CD8-positive, alpha-beta memory T cell (primary cell): ENCODE results near the gene STK4. TPM values are rescaled to one million over a fixed set of nuclear protein-coding genes. Genes with fewer than 3 reads are reported as not detected.
A peak's percentile ranks its signal among the peaks of the same experiment; 100 is the strongest.

Experiments
- CTCF ChIA-PET: fragments of 350-600 bp; sonication (Branson Sonifier 250); formaldehyde crosslinking; loops from one replicate; lab custom pipeline; 2021; ENCODE audit warnings: antibody characterized with exemption; lab: Charles Lee
- POLR2A ChIA-PET: fragments of 350-600 bp; sonication (Branson Sonifier 250); formaldehyde crosslinking; loops from one replicate; lab custom pipeline; 2021; ENCODE audit warnings: antibody characterized with exemption; lab: Charles Lee
- DNase-seq, 5 donors: peaks; one replicate each; pipeline versions ENCODE4 v3.0.0 to v3.0.0-alpha.2; 2020 to 2022; ENCODE audit warnings: mixed read lengths in 1 of 5
- H3K27ac ChIP-seq: one replicate; pipeline ENCODE4 v1.7.0; 2013; ENCODE audit warnings: low read depth, mild to moderate bottlenecking, low read length, moderate library complexity
- H3K27me3 ChIP-seq: 2 replicates; pipeline ENCODE4 v1.7.0; 2013; ENCODE audit warnings: low read length, mild to moderate bottlenecking; ENCODE audit not compliant: insufficient read depth, poor library complexity, severe bottlenecking
- H3K36me3 ChIP-seq: 2 replicates; pipeline ENCODE4 v1.7.0; 2013; ENCODE audit warnings: mild to moderate bottlenecking, low read length, moderate library complexity; ENCODE audit not compliant: insufficient read depth
- H3K4me1 ChIP-seq: 2 replicates; pipeline ENCODE4 v1.7.0; 2013; ENCODE audit warnings: mild to moderate bottlenecking, low read length, moderate library complexity; ENCODE audit not compliant: insufficient read depth
- H3K4me3 ChIP-seq: 2 replicates; pipeline ENCODE4 v1.7.0; 2013; ENCODE audit warnings: mild to moderate bottlenecking, low read length
- H3K9me3 ChIP-seq: 2 replicates; pipeline ENCODE4 v1.7.0; 2013; ENCODE audit warnings: mild to moderate bottlenecking, low read length
- H3K27ac Mint-ChIP-seq, 8 donors: one replicate each; pipeline ENCODE4 v1.8.0; 2020 to 2021; ENCODE audit warnings: mixed read lengths in 8 of 8, mild to moderate bottlenecking in 6 of 8, inconsistent platforms in 3 of 8, moderate library complexity in 3 of 8
- H3K27me3 Mint-ChIP-seq, 2 donors: one replicate each; pipeline ENCODE4 v1.8.0; 2020 to 2021; ENCODE audit warnings: mixed read lengths in 2 of 2, mild to moderate bottlenecking in 1 of 2, moderate library complexity in 1 of 2
- H3K36me3 Mint-ChIP-seq, 3 donors: one replicate each; pipeline ENCODE4 v1.8.0; 2020 to 2021; ENCODE audit warnings: mixed read lengths in 3 of 3, inconsistent platforms in 1 of 3, mild to moderate bottlenecking in 1 of 3
- H3K4me1 Mint-ChIP-seq, 3 donors: one replicate each; pipeline ENCODE4 v1.8.0; 2020 to 2021; ENCODE audit warnings: mixed read lengths in 3 of 3, inconsistent platforms in 1 of 3, mild to moderate bottlenecking in 1 of 3
- H3K4me3 Mint-ChIP-seq, 7 donors: one replicate each; pipeline ENCODE4 v1.8.0; 2020 to 2021; ENCODE audit warnings: mixed read lengths in 7 of 7, mild to moderate bottlenecking in 6 of 7, moderate library complexity in 4 of 7, inconsistent platforms in 2 of 7
- H3K9me3 Mint-ChIP-seq, 5 donors: one replicate each; pipeline ENCODE4 v1.8.0; 2020 to 2022; ENCODE audit warnings: mixed read lengths in 5 of 5, mild to moderate bottlenecking in 3 of 5, moderate library complexity in 2 of 5, inconsistent platforms in 1 of 5
- polyA plus RNA-seq: library from polyadenylated mRNA; unstranded; fragments of 300-500 nt; fragmentation: Illumina TruSeq; gene quantifications from one replicate; pipeline ENCODE4 v1.2.3, GENCODE V29; 2021
- total RNA-seq, 2 experiments: library from RNA; stranded (reverse); gene quantifications; one replicate each; pipeline ENCODE4 v1.2.3, GENCODE V29; 2021

Gene STK4
- total and polyA plus RNA-seq, 3 experiments from 2014 or later, result 192 to 210 (median 200) TPM

DNA sequence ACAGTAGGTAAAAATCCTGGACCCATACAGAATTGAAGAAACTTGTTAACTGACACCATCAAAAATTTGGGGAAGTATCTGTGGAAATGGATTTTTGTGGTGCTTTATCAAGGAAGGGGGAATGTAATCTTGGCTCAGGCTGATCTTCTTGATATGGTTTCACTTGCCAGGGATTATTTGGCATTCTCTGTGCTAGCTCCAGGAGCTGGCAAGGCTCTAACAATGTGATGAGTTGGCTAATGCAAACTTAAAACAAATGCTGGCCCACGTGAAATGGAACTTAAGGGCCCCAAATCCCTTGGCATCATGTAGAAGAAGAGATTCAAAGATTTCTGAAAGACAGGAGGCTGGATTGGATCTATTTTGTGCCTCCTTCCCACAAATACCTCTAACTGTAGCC is 121.5 kb downstream of the STK4 start:
- H3K4me3 ChIP-seq, result no peak overlapping the region
- H3K27me3 ChIP-seq, result no peaks in the 10 kb centered on the region
- no peaks in the 10 kb centered on the region for H3K36me3 ChIP-seq
- Mint-ChIP-seq H3K36me3 (peaks cover 8 to 72% (median 17%) of the 10 kb centered on the region in 3 donors), H3K9me3 (peaks cover 0 to 3% (median 0%) of the 10 kb centered on the region in 5 donors), H3K4me1 (peaks cover 8 to 14% (median 14%) of the 10 kb centered on the region in 3 donors), H3K27ac (peak overlapping the region in 3 of 8 donors; percentile 10 to 31 (median 15)), H3K27me3 (peaks cover 0 to 2% of the 10 kb centered on the region in 2 donors), H3K4me3 (no peak overlapping the region)
- no peak for DNase-seq
- POLR2A ChIA-PET, result no interaction called here
- H3K4me1 ChIP-seq, result no peaks in the 10 kb centered on the region
- H3K9me3 ChIP-seq, result no peaks in the 10 kb centered on the region
- CTCF ChIA-PET, result interaction anchor here (1.6 to 2.1 kb wide), 2 partner anchors 8 to 44 kb away, joined by 4 to 7 read pairs; no protein-coding TSS in a partner anchor
- H3K27ac ChIP-seq, result no peak overlapping the region

GRCh38 chr20:45088247-45088646 is 121.9 kb downstream of the STK4 start:
- H3K27ac Mint-ChIP-seq, result peak overlapping the region in 1 of 8 donors; percentile 19
- DNase-seq, result no peak
- CTCF ChIA-PET, result interaction anchor here (1.6 kb wide), 1 partner anchor 44 kb away, joined by 4 read pairs; no protein-coding TSS in a partner anchor

GRCh38 chr20:45090481-45090880 is 124.2 kb downstream of the STK4 start:
- Mint-ChIP-seq H3K36me3 (peaks cover 0 to 52% (median 16%) of the 10 kb centered on the region in 3 donors), H3K27me3 (peaks cover 0 to 2% of the 10 kb centered on the region in 2 donors), H3K4me3 (no peak overlapping the region), H3K27ac (peak overlapping the region in 1 of 8 donors; percentile 90), H3K9me3 (no peaks in the 10 kb centered on the region), H3K4me1 (peaks cover 6 to 11% (median 10%) of the 10 kb centered on the region in 3 donors)
- DNase-seq, result no peak
- ChIA-PET POLR2A (no interaction called here), CTCF (no interaction called here)
- Histone ChIP-seq H3K9me3 (no peaks in the 10 kb centered on the region), H3K4me1 (no peaks in the 10 kb centered on the region), H3K27ac (no peak overlapping the region), H3K36me3 (no peaks in the 10 kb centered on the region), H3K27me3 (no peaks in the 10 kb centered on the region), H3K4me3 (no peak overlapping the region)

More at GRCh38 chr20:45088247-45088646, 121.9 kb downstream of the STK4 start:
- no peak overlapping the region for H3K4me3 Mint-ChIP-seq
- H3K4me1 Mint-ChIP-seq, result peaks cover 8 to 14% (median 13%) of the 10 kb centered on the region in 3 donors
- no peaks in the 10 kb centered on the region for H3K9me3 Mint-ChIP-seq
- POLR2A ChIA-PET, result no interaction called here
- Histone ChIP-seq H3K36me3 (no peaks in the 10 kb centered on the region), H3K4me3 (no peak overlapping the region), H3K27ac (no peak overlapping the region), H3K27me3 (no peaks in the 10 kb centered on the region), H3K4me1 (no peaks in the 10 kb centered on the region), H3K9me3 (no peaks in the 10 kb centered on the region)
- peaks cover 3 to 68% (median 16%) of the 10 kb centered on the region in 3 donors for H3K36me3 Mint-ChIP-seq
- H3K27me3 Mint-ChIP-seq, result peaks cover 0 to 2% of the 10 kb centered on the region in 2 donors

DNA sequence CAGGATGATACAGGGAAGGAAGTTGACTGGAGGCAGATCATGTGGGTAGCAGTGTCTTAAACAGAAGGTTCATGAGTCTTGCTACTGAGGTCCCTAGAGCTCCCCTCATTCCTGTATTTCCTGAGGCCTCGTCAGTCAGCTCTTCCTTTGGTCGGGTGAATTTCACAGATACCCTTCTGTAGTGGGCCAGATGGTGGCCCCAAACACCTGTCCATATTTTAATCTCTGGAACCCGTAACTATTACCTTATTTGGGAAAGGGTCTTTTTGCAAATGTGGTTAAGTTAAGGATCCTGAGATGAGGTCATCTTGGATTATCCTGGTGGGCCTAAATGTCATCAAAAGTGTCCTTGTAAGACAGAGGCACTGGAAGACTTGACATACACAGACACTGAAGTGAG is 125.1 kb downstream of the STK4 start:
- no peaks in the 10 kb centered on the region for H3K27me3 ChIP-seq
- H3K27ac ChIP-seq, result no peak overlapping the region
- Mint-ChIP-seq H3K9me3 (no peaks in the 10 kb centered on the region), H3K27me3 (no peaks in the 10 kb centered on the region), H3K4me3 (no peak overlapping the region), H3K27ac (peak overlapping the region in 3 of 8 donors; percentile 68 to 90 (median 88)), H3K36me3 (peaks cover 0 to 43% (median 8%) of the 10 kb centered on the region in 3 donors), H3K4me1 (peaks cover 6 to 12% (median 9%) of the 10 kb centered on the region in 3 donors)
- CTCF ChIA-PET, result interaction anchor here (1.9 kb wide), 1 partner anchor 15 kb away, joined by 6 read pairs; no protein-coding TSS in a partner anchor
- H3K4me1 ChIP-seq, result peaks cover 3% of the 10 kb centered on the region
- no peak overlapping the region for H3K4me3 ChIP-seq
- DNase-seq, result no peak
- H3K36me3 ChIP-seq, result no peaks in the 10 kb centered on the region
- POLR2A ChIA-PET, result interaction anchor here (0.7 kb wide), 1 partner anchor 48 kb away, joined by 3 read pairs; no protein-coding TSS in a partner anchor
- no peaks in the 10 kb centered on the region for H3K9me3 ChIP-seq

DNA sequence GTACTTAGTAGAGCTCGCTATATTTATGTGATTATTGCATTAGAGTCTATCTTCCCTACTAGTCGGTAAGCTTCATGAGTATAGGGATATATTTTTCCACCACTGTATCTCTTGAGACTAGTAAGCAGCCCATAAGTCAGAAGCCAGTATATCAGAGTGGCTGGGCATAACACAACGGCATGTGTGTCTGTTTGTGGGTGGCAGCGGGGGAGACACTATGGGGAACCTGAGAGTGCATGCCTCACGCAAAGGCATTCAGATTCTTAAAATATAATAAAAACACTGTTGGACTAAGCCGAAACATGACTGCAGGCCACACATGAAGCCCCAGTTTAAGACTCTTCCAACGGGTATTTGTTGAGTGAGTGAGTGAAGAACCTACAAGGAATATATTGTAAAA is 126.6 kb downstream of the STK4 start:
- peaks cover 0 to 12% (median 10%) of the 10 kb centered on the region in 3 donors for H3K4me1 Mint-ChIP-seq
- peaks cover 9 to 11% of the 10 kb centered on the region in 2 donors for H3K27me3 Mint-ChIP-seq
- H3K36me3 ChIP-seq, result no peaks in the 10 kb centered on the region
- ChIA-PET POLR2A (no interaction called here), CTCF (interaction anchor here (1.9 to 7.7 kb wide), 2 partner anchors 17 to 50 kb away, joined by 6 to 65 read pairs; no protein-coding TSS in a partner anchor)
- H3K9me3 ChIP-seq, result no peaks in the 10 kb centered on the region
- peaks cover 3% of the 10 kb centered on the region for H3K4me1 ChIP-seq
- H3K27me3 ChIP-seq, result peaks cover 12% of the 10 kb centered on the region
- H3K27ac ChIP-seq, result no peak overlapping the region
- no peaks in the 10 kb centered on the region for H3K9me3 Mint-ChIP-seq
- peaks cover 0 to 30% (median 5%) of the 10 kb centered on the region in 3 donors for H3K36me3 Mint-ChIP-seq
- H3K4me3 Mint-ChIP-seq, result no peak overlapping the region
- DNase-seq, result no peak
- peak overlapping the region in 2 of 8 donors; percentile 64 to 71 for H3K27ac Mint-ChIP-seq
- H3K4me3 ChIP-seq, result no peak overlapping the region

GRCh38 chr20:45094201-45094600 is 127.9 kb downstream of the STK4 start:
- no peak for DNase-seq
- peaks cover 3% of the 10 kb centered on the region for H3K4me1 ChIP-seq
- Mint-ChIP-seq H3K27me3 (peaks cover 15 to 18% of the 10 kb centered on the region in 2 donors), H3K4me1 (peaks cover 5 to 17% (median 12%) of the 10 kb centered on the region in 3 donors), H3K9me3 (no peaks in the 10 kb centered on the region), H3K27ac (peak overlapping the region in 4 of 8 donors; percentile 18 to 57 (median 27)), H3K36me3 (peaks cover 0 to 23% (median 5%) of the 10 kb centered on the region in 3 donors), H3K4me3 (no peak overlapping the region)
- no peaks in the 10 kb centered on the region for H3K9me3 ChIP-seq
- POLR2A ChIA-PET, result no interaction called here
- H3K4me3 ChIP-seq, result no peak overlapping the region
- H3K27me3 ChIP-seq, result peaks cover 20% of the 10 kb centered on the region
- no peaks in the 10 kb centered on the region for H3K36me3 ChIP-seq
- no peak overlapping the region for H3K27ac ChIP-seq
- CTCF ChIA-PET, result interaction anchor here (2.7 to 7.7 kb wide), 3 partner anchors 51 to 83 kb away, joined by 17 to 65 read pairs (median 28); no protein-coding TSS in a partner anchor

- no peak overlapping the region for H3K27ac ChIP-seq
Observed at GRCh38 chr20:45094864-45095574, 128.7 kb downstream of the STK4 start.

More at GRCh38 chr20:45094864-45095574, 128.7 kb downstream of the STK4 start:
- H3K27me3 ChIP-seq, result peaks cover 29% of the 10 kb centered on the region
- ChIA-PET POLR2A (interaction anchor here (0.7 kb wide), 1 partner anchor 42 kb away, joined by 3 read pairs; no protein-coding TSS in a partner anchor), CTCF (interaction anchor here (0.7 to 7.7 kb wide), 21 partner anchors 8 to 676 kb away, joined by 3 to 65 read pairs (median 7); partner anchors contain the start of gene TOMM34)
- Mint-ChIP-seq H3K36me3 (peaks cover 0 to 16% (median 5%) of the 10 kb centered on the region in 3 donors), H3K27me3 (peaks cover 23 to 26% of the 10 kb centered on the region in 2 donors), H3K27ac (peak overlapping the region in 1 of 8 donors; percentile 72), H3K9me3 (no peaks in the 10 kb centered on the region), H3K4me3 (no peak overlapping the region), H3K4me1 (peaks cover 8 to 20% (median 12%) of the 10 kb centered on the region in 3 donors)
- DNase-seq, result no peak
- no peak overlapping the region for H3K4me3 ChIP-seq
- no peaks in the 10 kb centered on the region for H3K36me3 ChIP-seq
- peaks cover 3% of the 10 kb centered on the region for H3K4me1 ChIP-seq
- H3K9me3 ChIP-seq, result no peaks in the 10 kb centered on the region
